Natural killer cell (primary cell): Measurements from ENCODE around the gene COX10. TPM values are rescaled to one million over a fixed set of nuclear protein-coding genes. Genes with fewer than 3 reads are reported as not detected.
"Not testable (repeated sequence)": the region's sequence is repeated elsewhere in the genome, so short reads cannot be mapped to it uniquely, and the experiment has no call there.

ENCODE experiments used
- ATAC-seq, 3 donors: fragments of 150-1000 bp in 2 of 3; fragments of 200-7000 bp in 1 of 3; cut with Tn5 transposase; 1 replicate in 1 of 3; 2 replicates in 2 of 3; pipeline ENCODE4 v1.10.0; 2021; ENCODE audit warnings: mild to moderate bottlenecking in 2 of 3, moderate library complexity in 2 of 3
- DNase-seq, 2 donors: peaks; one replicate each; pipeline versions ENCODE4 v3.0.0 to v3.0.0-alpha.2; 2013 to 2021; ENCODE audit warnings: mixed read lengths in 1 of 2
- H3K27ac ChIP-seq: one replicate; pipeline ENCODE4 v1.5.1; 2013; ENCODE audit warnings: mild to moderate bottlenecking, low read length
- H3K27me3 ChIP-seq: one replicate; pipeline ENCODE4 v1.6.1; 2013; ENCODE audit warnings: low read length; ENCODE audit not compliant: control insufficient read depth, insufficient read depth
- H3K36me3 ChIP-seq: one replicate; pipeline ENCODE4 v1.6.1; 2013; ENCODE audit warnings: low read length; ENCODE audit not compliant: control insufficient read depth, insufficient read depth
- H3K4me1 ChIP-seq: one replicate; pipeline ENCODE4 v1.6.1; 2013; ENCODE audit warnings: low read length; ENCODE audit not compliant: control insufficient read depth, insufficient read depth
- H3K4me3 ChIP-seq: one replicate; pipeline ENCODE4 v1.5.1; 2013; ENCODE audit warnings: low read length
- H3K9me3 ChIP-seq: one replicate; pipeline ENCODE4 v1.6.1; 2013; ENCODE audit warnings: low read length; ENCODE audit not compliant: control insufficient read depth, insufficient read depth
- H3K27ac Mint-ChIP-seq, 2 donors: one replicate each; pipeline ENCODE4 v1.8.0; 2022; ENCODE audit warnings: mild to moderate bottlenecking in 2 of 2, mixed read lengths in 2 of 2, moderate library complexity in 1 of 2
- H3K27me3 Mint-ChIP-seq, 2 donors: one replicate each; pipeline ENCODE4 v1.8.0; 2022; ENCODE audit warnings: low read depth in 2 of 2, mixed read lengths in 2 of 2
- H3K36me3 Mint-ChIP-seq: one replicate; pipeline ENCODE4 v1.8.0; 2022; ENCODE audit warnings: mixed read lengths
- H3K4me1 Mint-ChIP-seq, 2 donors: one replicate each; pipeline ENCODE4 v1.8.0; 2022; ENCODE audit warnings: mixed read lengths in 2 of 2
- H3K4me3 Mint-ChIP-seq: one replicate; pipeline ENCODE4 v1.8.0; 2022; ENCODE audit warnings: mild to moderate bottlenecking, moderate library complexity, mixed read lengths
- H3K9me3 Mint-ChIP-seq, 2 donors: one replicate each; pipeline ENCODE4 v1.8.0; 2022; ENCODE audit warnings: mixed read lengths in 2 of 2
- WGBS: methylation state at CpG from one replicate; pipeline ENCODE4 v1.1.7; 2013; ENCODE audit warnings: missing lambda C conversion rate; ENCODE audit not compliant: insufficient coverage; 5-methylcytosine and 5-hydroxymethylcytosine counted together
- intact Hi-C: fragments of 100-400 bp; cut with micrococcal nuclease; formaldehyde crosslinking; loops from one replicate; pipeline ENCODE4 v1.14.2; 2022
- total RNA-seq, 4 donors: library from RNA; stranded (reverse); fragments of 120-200 nt in 1 of 4; gene quantifications; one replicate each; pipeline versions ENCODE4 v1.2.3 to v1.2.4, GENCODE V29; 2013 to 2022
- TF ChIP-seq, protein P1 (sequence below): fragments of 200-600 bp; IDR thresholded peaks from one replicate; pipeline ENCODE4 v1.8.0; 2022; ENCODE audit warnings: antibody characterized with exemption

COX10 gene
- total RNA-seq, 3 donors from 2014 or later (not counting 1 experiment from before 2014, with no cell fraction given) = 12.5 to 17.0 (median 13.5) TPM

DNA sequence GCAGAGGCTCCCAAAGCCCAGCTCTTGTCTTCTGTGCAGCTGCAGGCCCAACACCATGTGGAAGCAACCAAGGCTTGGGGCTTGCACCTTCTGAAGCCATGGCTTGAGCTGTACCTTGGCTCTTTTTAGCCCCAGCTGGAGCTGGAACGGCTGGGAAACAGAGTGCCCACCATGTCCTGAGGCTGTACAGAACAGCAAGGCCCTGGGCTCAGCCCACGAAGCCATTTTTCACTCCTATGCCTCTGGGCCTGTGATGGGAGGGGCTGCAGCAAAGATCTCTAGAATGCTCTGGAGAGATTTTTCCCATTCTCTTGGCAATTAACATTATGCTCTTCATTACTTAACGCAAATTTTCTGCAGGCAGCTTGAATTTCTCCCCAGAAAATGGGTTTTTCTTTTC lies 99.3 kb downstream of the COX10 start:
- H3K27ac Mint-ChIP-seq = no peak overlapping the region
- TF ChIP-seq, protein P1, sequence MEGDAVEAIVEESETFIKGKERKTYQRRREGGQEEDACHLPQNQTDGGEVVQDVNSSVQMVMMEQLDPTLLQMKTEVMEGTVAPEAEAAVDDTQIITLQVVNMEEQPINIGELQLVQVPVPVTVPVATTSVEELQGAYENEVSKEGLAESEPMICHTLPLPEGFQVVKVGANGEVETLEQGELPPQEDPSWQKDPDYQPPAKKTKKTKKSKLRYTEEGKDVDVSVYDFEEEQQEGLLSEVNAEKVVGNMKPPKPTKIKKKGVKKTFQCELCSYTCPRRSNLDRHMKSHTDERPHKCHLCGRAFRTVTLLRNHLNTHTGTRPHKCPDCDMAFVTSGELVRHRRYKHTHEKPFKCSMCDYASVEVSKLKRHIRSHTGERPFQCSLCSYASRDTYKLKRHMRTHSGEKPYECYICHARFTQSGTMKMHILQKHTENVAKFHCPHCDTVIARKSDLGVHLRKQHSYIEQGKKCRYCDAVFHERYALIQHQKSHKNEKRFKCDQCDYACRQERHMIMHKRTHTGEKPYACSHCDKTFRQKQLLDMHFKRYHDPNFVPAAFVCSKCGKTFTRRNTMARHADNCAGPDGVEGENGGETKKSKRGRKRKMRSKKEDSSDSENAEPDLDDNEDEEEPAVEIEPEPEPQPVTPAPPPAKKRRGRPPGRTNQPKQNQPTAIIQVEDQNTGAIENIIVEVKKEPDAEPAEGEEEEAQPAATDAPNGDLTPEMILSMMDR = no peak
- no peak for ATAC-seq
- Histone ChIP-seq H3K9me3 (peaks cover 20% of the 10 kb centered on the region), H3K36me3 (no peaks in the 10 kb centered on the region), H3K4me1 (no peaks in the 10 kb centered on the region), H3K27ac (no peak overlapping the region), H3K27me3 (no peaks in the 10 kb centered on the region), H3K4me3 (no peak overlapping the region)
- H3K27me3 Mint-ChIP-seq = no peaks in the 10 kb centered on the region
- H3K4me1 Mint-ChIP-seq = peaks cover 18 to 19% of the 10 kb centered on the region in 2 donors
- 100% methylated on average over 3 of the region's 3 CpGs for WGBS
- intact Hi-C loops = no loop called here
- no peak overlapping the region for H3K4me3 Mint-ChIP-seq
- H3K36me3 Mint-ChIP-seq = peaks cover 10% of the 10 kb centered on the region
- no peak for DNase-seq
- no peaks in the 10 kb centered on the region for H3K9me3 Mint-ChIP-seq

DNA sequence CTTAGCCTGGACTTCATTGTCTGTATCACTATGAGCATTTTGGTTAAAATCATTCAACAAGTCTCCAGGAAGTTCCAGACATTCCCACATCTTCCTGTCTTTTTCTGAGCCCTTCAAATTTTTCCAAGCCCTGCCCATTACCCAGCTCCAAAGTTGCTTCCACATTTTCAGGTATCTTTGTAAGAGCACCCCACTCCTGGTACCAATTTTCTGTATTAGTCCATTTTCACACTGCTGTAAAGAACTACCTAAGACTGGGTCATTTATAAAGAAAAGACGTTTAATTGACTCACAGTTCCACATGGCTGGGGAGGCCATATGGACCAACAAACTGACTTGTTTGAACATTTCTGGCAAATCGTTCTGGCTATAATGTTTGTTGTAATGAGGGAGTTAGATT lies 100.0 kb downstream of the COX10 start:
- 95% methylated on average over 2 of the region's 2 CpGs for WGBS
- intact Hi-C loops = no loop called here

DNA sequence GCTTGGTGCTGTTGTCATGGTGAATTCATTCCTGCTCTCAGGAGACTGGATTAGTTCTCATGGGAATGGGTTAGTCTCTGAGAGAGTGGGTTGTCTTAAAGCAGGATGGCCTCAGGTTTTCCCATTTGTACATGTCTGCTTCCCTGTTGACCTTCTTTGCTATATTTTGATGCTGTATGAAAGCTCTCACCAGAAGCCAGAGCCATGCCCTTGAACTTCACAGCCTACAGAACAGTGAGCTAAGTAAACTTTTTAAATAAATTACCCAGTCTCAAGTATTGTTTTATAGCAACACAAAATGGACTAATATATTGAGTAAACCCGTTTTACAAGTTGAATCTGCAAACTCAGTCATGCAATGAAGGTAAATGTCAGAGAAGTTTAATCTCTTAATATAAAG lies 100.6 kb downstream of the COX10 start:
- Histone ChIP-seq H3K27ac (no peak overlapping the region), H3K27me3 (no peaks in the 10 kb centered on the region), H3K4me1 (no peaks in the 10 kb centered on the region), H3K36me3 (no peaks in the 10 kb centered on the region), H3K9me3 (peaks cover 20% of the 10 kb centered on the region), H3K4me3 (no peak overlapping the region)
- TF ChIP-seq, protein P1 = no peak
- Mint-ChIP-seq H3K9me3 (no peaks in the 10 kb centered on the region), H3K4me1 (peaks cover 18 to 19% of the 10 kb centered on the region in 2 donors), H3K27me3 (no peaks in the 10 kb centered on the region), H3K36me3 (peaks cover 10% of the 10 kb centered on the region), H3K4me3 (no peak overlapping the region), H3K27ac (no peak overlapping the region)
- ATAC-seq = no peak
- DNase-seq = no peak
- intact Hi-C loops = no loop called here
- WGBS = no CpG with 5 or more reads among the region's 1 CpG

More for the DNA sequence above, 100.0 kb downstream of the COX10 start:
- Mint-ChIP-seq H3K27me3 (no peaks in the 10 kb centered on the region), H3K4me3 (no peak overlapping the region), H3K27ac (no peak overlapping the region), H3K9me3 (no peaks in the 10 kb centered on the region), H3K4me1 (peaks cover 18 to 19% of the 10 kb centered on the region in 2 donors), H3K36me3 (peaks cover 10% of the 10 kb centered on the region)
- H3K4me1 ChIP-seq = no peaks in the 10 kb centered on the region
- ATAC-seq (no peak), DNase-seq (no peak)
- H3K9me3 ChIP-seq = peaks cover 20% of the 10 kb centered on the region
- no peak overlapping the region for H3K4me3 ChIP-seq
- TF ChIP-seq, protein P1 = no peak
- no peaks in the 10 kb centered on the region for H3K36me3 ChIP-seq
- H3K27me3 ChIP-seq = no peaks in the 10 kb centered on the region
- H3K27ac ChIP-seq = no peak overlapping the region

DNA sequence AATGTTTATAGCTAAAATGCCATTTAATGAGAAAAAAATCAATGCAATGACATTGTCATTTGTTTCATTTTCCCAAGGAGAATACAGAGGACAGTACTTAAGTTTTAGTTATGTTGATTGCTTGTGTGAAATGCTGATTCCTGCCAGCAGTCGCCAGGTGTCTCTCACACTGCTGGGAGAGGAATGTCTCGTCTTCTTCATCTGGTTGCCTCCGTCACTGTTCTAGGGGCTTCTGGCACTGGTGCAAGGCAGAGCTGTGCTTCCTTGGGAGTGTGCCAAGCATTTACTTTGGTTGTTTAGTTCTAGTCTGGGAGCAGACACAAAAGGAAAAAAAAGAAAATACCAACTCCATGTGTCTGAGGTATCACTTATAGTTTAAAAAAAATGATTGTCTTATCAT lies 107.7 kb downstream of the COX10 start:
- H3K4me1 ChIP-seq, H3K4me3 ChIP-seq, DNase-seq, H3K9me3 Mint-ChIP-seq, H3K27me3 ChIP-seq, ATAC-seq, H3K27ac Mint-ChIP-seq, H3K36me3 Mint-ChIP-seq, H3K4me3 Mint-ChIP-seq, intact Hi-C loops, H3K27me3 Mint-ChIP-seq, H3K9me3 ChIP-seq, H3K4me1 Mint-ChIP-seq, H3K36me3 ChIP-seq, H3K27ac ChIP-seq: not testable (repeated sequence)
- 97% methylated on average over 3 of the region's 3 CpGs for WGBS

DNA sequence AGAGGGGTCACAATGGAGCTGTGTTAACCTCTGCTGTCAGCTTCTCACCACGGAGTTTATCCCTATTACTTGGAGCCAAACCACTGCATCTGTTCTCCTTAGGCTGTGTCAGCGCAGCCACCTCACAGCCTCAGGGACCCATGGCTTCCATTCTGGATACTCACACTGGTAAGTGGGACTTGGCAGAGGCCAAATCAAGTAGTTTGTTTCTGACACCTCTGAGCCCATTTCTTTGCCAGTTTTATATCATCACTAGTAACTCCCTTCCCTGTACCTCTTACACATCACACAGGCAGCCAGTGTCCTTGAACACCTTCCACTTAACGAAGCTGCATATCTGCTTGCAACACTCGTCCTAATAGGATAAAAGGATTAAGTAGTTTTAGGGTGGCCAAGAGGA lies 108.5 kb downstream of the COX10 start:
- not testable (repeated sequence) for ATAC-seq

DNA sequence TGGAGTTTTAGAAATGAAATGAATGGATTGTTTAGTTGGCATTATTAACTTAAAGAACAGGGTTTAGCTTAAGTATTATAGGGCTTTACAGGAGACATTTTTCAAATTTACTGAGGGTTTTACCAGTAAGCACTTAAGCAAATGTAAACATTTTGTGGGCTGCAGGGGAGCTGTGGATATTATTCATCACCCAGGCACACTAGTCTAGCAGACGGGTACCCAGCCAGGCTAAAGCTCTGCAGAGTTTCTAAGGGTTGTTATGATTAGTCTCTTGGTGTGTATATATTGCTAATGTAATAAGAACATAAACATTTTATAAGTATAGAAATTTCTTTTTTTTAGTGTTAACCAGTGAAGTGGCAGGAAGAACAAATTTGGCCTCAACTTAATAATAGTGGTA lies 110.6 kb downstream of the COX10 start:
- not testable (repeated sequence) for H3K9me3 Mint-ChIP-seq

More for the DNA sequence above, 108.5 kb downstream of the COX10 start:
- WGBS = no CpG with 5 or more reads among the region's 4 CpGs
- DNase-seq, H3K4me1 Mint-ChIP-seq, H3K27ac Mint-ChIP-seq, intact Hi-C loops, H3K9me3 Mint-ChIP-seq, H3K36me3 Mint-ChIP-seq, H3K4me3 ChIP-seq, H3K9me3 ChIP-seq, H3K4me1 ChIP-seq, H3K36me3 ChIP-seq, H3K4me3 Mint-ChIP-seq, H3K27me3 Mint-ChIP-seq, H3K27me3 ChIP-seq, H3K27ac ChIP-seq: not testable (repeated sequence)

More for the DNA sequence above, 110.6 kb downstream of the COX10 start:
- H3K4me3 Mint-ChIP-seq, H3K4me1 Mint-ChIP-seq, intact Hi-C loops, H3K9me3 ChIP-seq, H3K36me3 ChIP-seq, H3K27me3 Mint-ChIP-seq, H3K4me1 ChIP-seq, ATAC-seq, H3K27ac Mint-ChIP-seq, H3K27ac ChIP-seq, H3K36me3 Mint-ChIP-seq, H3K4me3 ChIP-seq, H3K27me3 ChIP-seq, DNase-seq: not testable (repeated sequence)
- no CpG with 5 or more reads among the region's 1 CpG for WGBS
